Suprapubic skin (tissue), 4 donors: Measurements from ENCODE around the gene ATP6AP2. TPM values are rescaled to one million over a fixed set of nuclear protein-coding genes. Genes with fewer than 3 reads are reported as not detected.

ENCODE experiments used
- DNase-seq, 2 donors: peaks; one replicate each; pipeline ENCODE4 v3.0.0-alpha.2; 2019; ENCODE audit warnings: low spot score in 2 of 2
- H3K27ac ChIP-seq: fragments of 200-600 bp; sonication (generic); one replicate; pipeline ENCODE4 v1.5.1; 2019
- H3K27me3 ChIP-seq: fragments of 200-600 bp; sonication (generic); one replicate; pipeline ENCODE4 v1.5.1; 2019
- H3K36me3 ChIP-seq: fragments of 200-600 bp; sonication (generic); one replicate; pipeline ENCODE4 v1.5.1; 2019
- H3K4me1 ChIP-seq: fragments of 200-600 bp; sonication (generic); one replicate; pipeline ENCODE4 v1.5.1; 2019
- H3K4me3 ChIP-seq: fragments of 200-600 bp; sonication (generic); one replicate; pipeline ENCODE4 v1.5.1; 2019; ENCODE audit warnings: mild to moderate bottlenecking
- H3K9me3 ChIP-seq: fragments of 200-600 bp; sonication (generic); one replicate; pipeline ENCODE4 v1.5.1; 2019
- EP300 ChIP-seq: sonication (generic); formaldehyde crosslinking; IDR thresholded peaks from one replicate; pipeline ENCODE4 v1.6.1; 2017; ENCODE audit warnings: antibody characterized with exemption
- POLR2A ChIP-seq, 2 donors: fragments of 450-650 bp; IDR thresholded peaks; one replicate each; pipeline ENCODE4 v1.6.1; 2017; ENCODE audit warnings: antibody characterized with exemption in 2 of 2, mild to moderate bottlenecking in 2 of 2, moderate library complexity in 2 of 2
- POLR2AphosphoS5 ChIP-seq, 3 donors: sonication (generic); formaldehyde crosslinking; IDR thresholded peaks; one replicate each; pipeline ENCODE4 v1.6.1; 2017; ENCODE audit warnings: antibody characterized with exemption in 3 of 3
- WGBS: methylation state at CpG from one replicate; pipeline ENCODE4 v1.1.5; 2018; 5-methylcytosine and 5-hydroxymethylcytosine counted together
- total RNA-seq, 4 donors: library from RNA; depleted of rRNA; stranded (reverse); fragments of >200 nt; gene quantifications; one replicate each; pipeline ENCODE4 v1.1.0, GENCODE V29; 2016
- TF ChIP-seq, protein P1 (sequence below), 2 donors: fragments of 200-600 bp in 1 of 2; fragments of 450-650 bp in 1 of 2; sonication (generic) in 1 of 2; IDR thresholded peaks; one replicate each; pipeline ENCODE4 v1.5.1; 2016 to 2019; ENCODE audit warnings: antibody characterized with exemption in 2 of 2, mild to moderate bottlenecking in 1 of 2, moderate library complexity in 1 of 2

The ATP6AP2 gene
- total RNA-seq, 4 donors from 2014 or later = 76.8 to 112 (median 99.0) TPM

DNA sequence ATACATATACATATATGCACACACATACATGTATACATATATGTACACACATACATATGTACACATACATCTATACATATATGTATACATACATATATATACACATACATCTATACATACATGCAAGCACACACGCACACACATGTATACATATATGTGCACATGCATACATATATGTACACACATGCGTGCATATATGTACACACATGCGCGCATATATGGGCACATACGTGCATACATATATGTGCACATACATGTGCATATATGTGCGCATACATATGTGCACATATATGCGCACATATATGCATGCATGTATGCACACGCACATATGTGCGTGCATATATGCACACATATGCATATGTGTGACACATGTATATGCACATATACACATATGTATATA, 35.2 kb downstream of the ATP6AP2 start:
- DNase-seq = no peak
- Histone ChIP-seq H3K27me3 (no peaks in the 10 kb centered on the region), H3K36me3 (no peaks in the 10 kb centered on the region), H3K4me3 (no peak overlapping the region), H3K9me3 (no peaks in the 10 kb centered on the region), H3K27ac (no peak overlapping the region), H3K4me1 (no peaks in the 10 kb centered on the region)
- WGBS = 84% methylated on average over 9 of the region's 9 CpGs
- TF ChIP-seq POLR2AphosphoS5 (IDR thresholded peaks at IDR 0.05) = no peak
- TF ChIP-seq, protein P1, sequence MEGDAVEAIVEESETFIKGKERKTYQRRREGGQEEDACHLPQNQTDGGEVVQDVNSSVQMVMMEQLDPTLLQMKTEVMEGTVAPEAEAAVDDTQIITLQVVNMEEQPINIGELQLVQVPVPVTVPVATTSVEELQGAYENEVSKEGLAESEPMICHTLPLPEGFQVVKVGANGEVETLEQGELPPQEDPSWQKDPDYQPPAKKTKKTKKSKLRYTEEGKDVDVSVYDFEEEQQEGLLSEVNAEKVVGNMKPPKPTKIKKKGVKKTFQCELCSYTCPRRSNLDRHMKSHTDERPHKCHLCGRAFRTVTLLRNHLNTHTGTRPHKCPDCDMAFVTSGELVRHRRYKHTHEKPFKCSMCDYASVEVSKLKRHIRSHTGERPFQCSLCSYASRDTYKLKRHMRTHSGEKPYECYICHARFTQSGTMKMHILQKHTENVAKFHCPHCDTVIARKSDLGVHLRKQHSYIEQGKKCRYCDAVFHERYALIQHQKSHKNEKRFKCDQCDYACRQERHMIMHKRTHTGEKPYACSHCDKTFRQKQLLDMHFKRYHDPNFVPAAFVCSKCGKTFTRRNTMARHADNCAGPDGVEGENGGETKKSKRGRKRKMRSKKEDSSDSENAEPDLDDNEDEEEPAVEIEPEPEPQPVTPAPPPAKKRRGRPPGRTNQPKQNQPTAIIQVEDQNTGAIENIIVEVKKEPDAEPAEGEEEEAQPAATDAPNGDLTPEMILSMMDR (IDR thresholded peaks at IDR 0.05) = no peak
- TF ChIP-seq EP300 = no peak
- TF ChIP-seq POLR2A (IDR thresholded peaks at IDR 0.05) = no peak

DNA sequence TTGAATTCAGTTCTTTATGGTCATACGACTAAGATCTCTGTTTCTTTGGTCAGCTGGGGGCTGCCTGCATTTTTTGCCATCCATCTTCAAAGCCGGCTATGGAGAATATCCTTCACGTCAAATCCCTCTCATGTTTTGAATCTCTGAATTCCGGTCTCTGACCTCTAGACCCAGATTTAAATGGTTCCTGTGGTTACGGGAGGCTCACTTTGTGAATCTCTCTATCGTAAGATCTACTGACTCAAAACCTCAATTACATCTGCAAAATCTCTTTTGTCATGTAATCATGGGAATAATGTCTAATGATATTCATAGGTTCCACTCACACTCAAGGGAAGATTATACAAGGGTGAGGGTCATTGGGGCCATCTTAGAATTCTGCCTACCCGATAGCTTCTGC, 36.8 kb downstream of the ATP6AP2 start:
- H3K4me3 ChIP-seq = no peak overlapping the region
- H3K27ac ChIP-seq = no peak overlapping the region
- H3K27me3 ChIP-seq = no peaks in the 10 kb centered on the region
- no peak for DNase-seq
- TF ChIP-seq, protein P1 (IDR thresholded peaks at IDR 0.05) = no peak
- TF ChIP-seq POLR2AphosphoS5 (IDR thresholded peaks at IDR 0.05) (no peak), POLR2A (IDR thresholded peaks at IDR 0.05) (no peak)
- no peaks in the 10 kb centered on the region for H3K9me3 ChIP-seq
- WGBS = 82% methylated on average over 7 of the region's 7 CpGs
- H3K4me1 ChIP-seq = no peaks in the 10 kb centered on the region
- H3K36me3 ChIP-seq = no peaks in the 10 kb centered on the region

DNA sequence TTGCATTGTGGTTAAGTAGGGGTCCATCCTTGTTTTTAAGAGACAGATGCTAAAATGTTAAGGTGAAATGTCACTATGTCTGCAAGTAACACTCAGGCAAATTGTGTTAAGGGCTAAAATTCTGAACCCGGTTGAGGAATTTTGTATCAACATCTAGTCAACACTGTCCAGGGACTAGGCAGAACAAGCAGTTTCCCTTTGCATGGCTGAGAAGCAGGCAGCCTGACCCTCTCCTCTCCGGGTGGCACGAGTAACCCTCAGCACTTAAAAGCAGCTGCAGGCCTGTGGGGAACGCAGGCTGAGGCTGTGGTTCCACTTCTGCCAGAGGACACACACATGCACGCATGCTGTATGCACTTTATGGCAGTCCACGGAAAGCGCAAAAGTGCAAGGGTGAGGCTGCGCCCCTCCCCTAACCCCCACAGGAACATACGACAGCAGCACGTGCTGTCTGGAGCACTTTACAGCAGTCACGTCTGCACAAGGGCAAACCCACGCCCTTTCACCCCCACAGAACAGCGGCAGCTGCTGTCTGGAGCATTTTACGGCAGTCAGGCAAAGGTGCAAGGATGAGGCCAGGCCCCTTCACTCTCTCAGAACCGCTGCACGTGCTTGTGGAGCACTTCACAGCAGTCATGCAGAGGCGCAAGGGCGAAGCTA, 41.8 kb downstream of the ATP6AP2 start:
- Histone ChIP-seq H3K36me3 (peaks cover 4% of the 10 kb centered on the region), H3K27ac (no peak overlapping the region), H3K9me3 (no peaks in the 10 kb centered on the region), H3K4me1 (no peaks in the 10 kb centered on the region), H3K27me3 (no peaks in the 10 kb centered on the region), H3K4me3 (no peak overlapping the region)
- 78% methylated on average over 11 of the region's 18 CpGs for WGBS
- no peak for DNase-seq
- TF ChIP-seq POLR2A (IDR thresholded peaks at IDR 0.05) (no peak), POLR2AphosphoS5 (IDR thresholded peaks at IDR 0.05) (no peak), EP300 (no peak)
- TF ChIP-seq, protein P1 (IDR thresholded peaks at IDR 0.05) = no peak

DNA sequence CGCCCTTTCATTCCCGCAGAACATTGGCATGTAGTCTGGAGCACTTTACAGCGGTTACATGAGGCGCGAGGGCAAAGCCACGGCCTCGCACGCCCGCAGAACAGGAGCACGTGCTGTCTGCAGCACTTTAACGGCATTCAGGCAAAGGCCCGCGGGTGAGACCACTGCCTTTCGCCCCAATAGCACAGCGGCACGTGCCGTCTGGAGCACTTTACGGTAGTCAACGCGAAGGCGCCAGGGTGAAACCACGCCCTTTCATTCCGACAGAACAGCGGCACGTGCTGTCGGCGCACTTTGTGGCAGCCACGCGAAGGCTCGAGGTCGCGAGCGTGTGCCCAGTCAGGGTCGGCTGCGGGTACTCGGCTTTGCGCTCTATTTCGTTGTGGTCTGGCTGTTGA, 42.4 kb downstream of the ATP6AP2 start, which contains the start of gene MPC1L:
MPC1L (plus strand) TSS at position 290 of the 398 bp plus-strand sequence. CDS start 138 bp downstream, outside the sequence.
- no peak for TF ChIP-seq POLR2A (IDR thresholded peaks at IDR 0.05)
- TF ChIP-seq, protein P1 (IDR thresholded peaks at IDR 0.05) = no peak
- no peak for TF ChIP-seq POLR2AphosphoS5 (IDR thresholded peaks at IDR 0.05)
- no peak for TF ChIP-seq EP300
- WGBS = 89% methylated on average over 36 of the region's 38 CpGs
- H3K27ac ChIP-seq = no peak within 1 kb of the TSS
- no peak for DNase-seq
- H3K4me3 ChIP-seq = no peak within 1 kb of the TSS
- H3K27me3 ChIP-seq = no peaks in the 10 kb centered on the region
- H3K9me3 ChIP-seq = no peaks in the 10 kb centered on the region
- H3K36me3 ChIP-seq = peaks cover 9% of the 10 kb centered on the region
- no peaks in the 10 kb centered on the region for H3K4me1 ChIP-seq

DNA sequence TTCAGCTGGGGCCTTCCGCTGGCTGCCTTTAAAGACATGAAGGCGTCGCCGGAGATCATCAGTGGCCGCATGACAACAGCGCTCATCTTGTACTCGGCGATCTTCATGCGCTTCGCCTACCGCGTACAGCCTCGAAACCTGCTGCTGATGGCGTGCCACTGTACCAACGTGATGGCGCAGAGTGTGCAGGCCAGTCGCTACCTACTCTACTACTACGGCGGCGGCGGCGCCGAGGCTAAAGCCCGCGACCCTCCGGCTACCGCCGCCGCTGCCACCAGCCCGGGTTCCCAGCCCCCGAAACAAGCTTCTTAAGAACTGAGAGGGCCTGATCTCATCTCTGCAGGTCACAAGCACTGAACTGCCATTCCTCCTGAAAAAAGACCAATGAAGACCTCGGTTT, 42.9 kb downstream of the ATP6AP2 start:
- DNase-seq = no peak
- TF ChIP-seq EP300 (no peak), POLR2A (IDR thresholded peaks at IDR 0.05) (no peak), POLR2AphosphoS5 (IDR thresholded peaks at IDR 0.05) (no peak)
- TF ChIP-seq, protein P1 (IDR thresholded peaks at IDR 0.05) = no peak
- WGBS = 81% methylated on average over 32 of the region's 32 CpGs

More for the DNA sequence above, 42.9 kb downstream of the ATP6AP2 start:
- Histone ChIP-seq H3K4me1 (no peaks in the 10 kb centered on the region), H3K36me3 (peaks cover 14% of the 10 kb centered on the region), H3K9me3 (no peaks in the 10 kb centered on the region), H3K27me3 (no peaks in the 10 kb centered on the region), H3K4me3 (no peak overlapping the region), H3K27ac (no peak overlapping the region)
